Omental fat pad (tissue), 4 donors: ENCODE measurements around the gene DPP3. TPM values are rescaled to one million over a fixed set of nuclear protein-coding genes. Genes with fewer than 3 reads are reported as not detected.

Experiments used
- ATAC-seq: fragments of 150-250 bp; one replicate; pipeline ENCODE4 v1.9.1; 2016; ENCODE audit warnings: mild to moderate bottlenecking, moderate library complexity; ENCODE audit not compliant: low FRiP score
- DNase-seq: peaks from one replicate; pipeline ENCODE4 v3.0.0-alpha.2; 2019; ENCODE audit warnings: low spot score
- total RNA-seq, 4 donors: library from RNA; depleted of rRNA; stranded (reverse); fragments of >200 nt; gene quantifications; one replicate each; pipeline ENCODE4 v1.1.0, GENCODE V29; 2016
- TF ChIP-seq, protein P1 (sequence below), 3 donors: fragments of 450-650 bp; IDR thresholded peaks; one replicate each; pipeline ENCODE4 v1.5.1; 2016 to 2017; ENCODE audit warnings: antibody characterized with exemption in 3 of 3, mild to moderate bottlenecking in 3 of 3, moderate library complexity in 2 of 3

The DPP3 gene
- total RNA-seq, 4 donors from 2014 or later = 13.9 to 23.9 (median 21.0) TPM

DNA sequence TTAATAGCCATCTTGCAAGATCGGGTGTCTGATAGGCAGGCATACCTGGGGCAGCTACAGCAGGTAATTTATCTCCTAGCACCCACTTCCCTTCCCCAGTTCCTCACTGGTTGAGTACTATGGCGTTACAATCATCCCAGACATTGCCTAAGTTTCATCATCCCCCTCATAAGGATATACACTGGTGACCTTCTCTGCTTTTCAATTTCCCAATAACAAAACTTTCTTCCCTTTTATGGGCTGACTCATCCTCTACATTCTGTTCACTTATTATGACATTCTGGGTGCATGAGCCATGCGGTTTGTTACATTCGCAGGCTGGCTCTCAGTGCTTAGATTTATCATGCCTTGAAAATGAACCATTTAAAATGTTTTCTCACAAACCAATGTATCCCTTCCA lies 36.6 kb upstream of the DPP3 start:
- ATAC-seq (no peak), DNase-seq (no peak)
- TF ChIP-seq, protein P1, sequence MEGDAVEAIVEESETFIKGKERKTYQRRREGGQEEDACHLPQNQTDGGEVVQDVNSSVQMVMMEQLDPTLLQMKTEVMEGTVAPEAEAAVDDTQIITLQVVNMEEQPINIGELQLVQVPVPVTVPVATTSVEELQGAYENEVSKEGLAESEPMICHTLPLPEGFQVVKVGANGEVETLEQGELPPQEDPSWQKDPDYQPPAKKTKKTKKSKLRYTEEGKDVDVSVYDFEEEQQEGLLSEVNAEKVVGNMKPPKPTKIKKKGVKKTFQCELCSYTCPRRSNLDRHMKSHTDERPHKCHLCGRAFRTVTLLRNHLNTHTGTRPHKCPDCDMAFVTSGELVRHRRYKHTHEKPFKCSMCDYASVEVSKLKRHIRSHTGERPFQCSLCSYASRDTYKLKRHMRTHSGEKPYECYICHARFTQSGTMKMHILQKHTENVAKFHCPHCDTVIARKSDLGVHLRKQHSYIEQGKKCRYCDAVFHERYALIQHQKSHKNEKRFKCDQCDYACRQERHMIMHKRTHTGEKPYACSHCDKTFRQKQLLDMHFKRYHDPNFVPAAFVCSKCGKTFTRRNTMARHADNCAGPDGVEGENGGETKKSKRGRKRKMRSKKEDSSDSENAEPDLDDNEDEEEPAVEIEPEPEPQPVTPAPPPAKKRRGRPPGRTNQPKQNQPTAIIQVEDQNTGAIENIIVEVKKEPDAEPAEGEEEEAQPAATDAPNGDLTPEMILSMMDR (IDR thresholded peaks at IDR 0.05) = no peak

DNA sequence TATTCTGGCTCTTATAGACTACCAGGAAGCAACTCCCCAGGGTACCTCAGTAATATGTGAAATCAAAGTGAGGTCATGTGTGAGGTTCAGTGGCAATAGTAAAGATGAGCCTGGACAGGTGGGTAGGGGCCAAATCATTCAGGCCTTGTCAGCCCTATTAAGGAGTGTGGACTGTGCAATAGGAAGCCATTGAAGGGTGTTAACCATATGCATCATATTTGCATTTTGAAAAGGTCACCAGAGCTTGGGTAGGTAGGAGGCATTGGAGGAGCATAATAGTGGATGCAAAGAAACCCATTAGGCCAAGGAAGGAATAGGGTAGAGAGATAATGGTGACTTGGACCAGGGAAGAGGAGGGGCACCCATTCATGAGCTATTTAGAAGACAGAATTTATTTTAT lies 33.2 kb upstream of the DPP3 start:
- TF ChIP-seq, protein P1 (IDR thresholded peaks at IDR 0.05) = no peak
- no peak for ATAC-seq
- no peak for DNase-seq

DNA sequence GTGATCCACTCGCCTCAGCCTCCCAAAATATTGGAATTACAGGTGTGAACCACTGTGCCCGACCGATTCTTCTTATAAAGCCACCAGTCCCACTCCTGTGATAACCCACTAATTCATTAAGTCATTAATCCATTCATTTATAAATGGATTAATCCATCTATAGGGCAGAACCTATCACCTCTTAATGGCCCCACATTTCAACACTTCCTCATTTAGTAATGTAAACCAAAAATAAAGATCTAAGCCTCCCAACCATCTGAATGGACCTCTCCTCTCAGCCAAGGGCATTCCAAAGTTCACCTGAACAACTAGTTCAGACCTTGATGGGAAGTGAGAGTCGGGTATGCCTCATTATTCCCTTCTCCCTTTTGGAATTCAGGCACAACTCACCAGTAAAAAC lies 31.7 kb upstream of the DPP3 start:
- DNase-seq (no peak), ATAC-seq (no peak)
- TF ChIP-seq, protein P1 (IDR thresholded peaks at IDR 0.05) = no peak

DNA sequence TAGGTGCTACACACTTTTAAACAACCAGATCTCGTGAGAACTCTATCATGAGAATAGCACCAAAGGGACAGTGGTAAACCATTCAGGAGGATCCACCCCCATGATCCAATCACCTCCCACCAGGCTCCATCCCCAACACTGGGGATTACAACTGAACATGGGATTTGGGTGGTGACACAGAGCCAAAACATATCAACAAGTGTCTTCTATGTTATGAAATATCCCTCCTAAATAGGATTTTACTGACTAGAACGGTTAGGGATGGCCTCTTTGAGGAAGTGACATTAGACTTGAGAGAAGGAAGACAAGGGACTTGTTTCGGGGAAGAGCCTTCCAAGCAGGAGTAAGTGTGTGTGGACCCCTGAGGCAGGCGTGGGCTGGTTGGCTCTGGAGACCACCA lies 29.7 kb upstream of the DPP3 start:
- DNase-seq (no peak), ATAC-seq (no peak)
- TF ChIP-seq, protein P1 (IDR thresholded peaks at IDR 0.05) = no peak

DNA sequence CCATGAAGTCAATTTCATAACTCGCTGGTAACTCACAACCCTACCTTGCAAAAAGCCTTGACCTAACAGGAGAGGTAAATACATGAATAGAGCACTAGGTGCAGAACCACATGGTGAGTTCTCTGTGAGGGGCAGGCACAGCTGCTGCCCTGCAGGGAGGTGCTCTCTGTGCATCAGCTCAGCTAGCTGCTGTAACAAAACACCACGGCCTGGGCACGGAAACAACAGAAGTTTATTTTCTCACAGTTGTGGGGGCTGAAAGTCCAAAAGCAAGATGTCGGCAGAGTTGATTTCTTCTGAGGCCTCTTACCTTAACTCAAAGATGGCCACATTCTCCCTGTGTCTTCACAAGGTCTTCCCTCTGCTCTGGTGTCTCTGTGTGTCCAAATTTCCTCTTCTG lies 28.6 kb upstream of the DPP3 start:
- TF ChIP-seq, protein P1 (IDR thresholded peaks at IDR 0.05) = no peak
- DNase-seq = no peak
- no peak for ATAC-seq

DNA sequence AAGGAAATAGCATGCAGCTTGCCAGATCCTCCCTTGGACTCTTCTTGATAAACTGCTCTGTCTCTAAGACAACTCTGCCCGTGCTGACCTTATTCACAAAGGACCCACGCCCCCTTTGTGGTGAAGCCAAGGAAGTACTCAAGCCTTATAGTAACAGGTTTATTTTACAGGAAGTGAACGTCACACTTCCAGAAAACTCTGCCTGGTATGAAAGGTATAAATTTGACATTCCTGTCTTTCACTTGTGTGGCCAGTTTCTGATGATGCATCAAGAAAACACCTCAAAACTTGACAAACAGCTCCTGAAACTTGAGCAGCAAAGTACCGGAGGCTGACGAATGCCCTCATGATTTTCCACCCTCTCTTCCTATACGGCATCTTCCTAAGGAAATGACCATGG lies 26.0 kb upstream of the DPP3 start:
- TF ChIP-seq, protein P1 (IDR thresholded peaks at IDR 0.05) = no peak
- DNase-seq (no peak), ATAC-seq (peak; percentile 91)

DNA sequence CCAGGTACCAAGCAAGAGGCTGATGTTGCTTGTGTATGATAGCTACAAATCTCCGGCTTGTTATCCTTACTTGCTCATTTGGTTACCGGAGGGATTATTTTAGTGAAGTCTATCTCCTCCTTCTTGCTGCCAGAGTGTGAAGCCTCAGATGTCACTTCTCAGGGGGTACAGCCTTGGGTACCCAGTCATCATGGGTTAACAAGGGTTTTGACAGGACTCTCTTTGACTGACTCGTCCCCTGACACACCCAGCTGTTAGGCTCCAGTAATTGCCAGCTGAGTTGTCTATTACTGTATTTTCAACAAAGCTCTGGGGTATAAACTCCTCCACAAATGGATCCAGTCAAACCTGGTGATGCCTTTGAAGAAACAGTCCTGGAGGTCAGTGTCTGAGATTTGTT lies 25.4 kb upstream of the DPP3 start:
- TF ChIP-seq, protein P1 (IDR thresholded peaks at IDR 0.05) = no peak
- DNase-seq (no peak), ATAC-seq (peak; percentile 3)
